ENCODE measurements around the gene PRSS58.

DNA sequence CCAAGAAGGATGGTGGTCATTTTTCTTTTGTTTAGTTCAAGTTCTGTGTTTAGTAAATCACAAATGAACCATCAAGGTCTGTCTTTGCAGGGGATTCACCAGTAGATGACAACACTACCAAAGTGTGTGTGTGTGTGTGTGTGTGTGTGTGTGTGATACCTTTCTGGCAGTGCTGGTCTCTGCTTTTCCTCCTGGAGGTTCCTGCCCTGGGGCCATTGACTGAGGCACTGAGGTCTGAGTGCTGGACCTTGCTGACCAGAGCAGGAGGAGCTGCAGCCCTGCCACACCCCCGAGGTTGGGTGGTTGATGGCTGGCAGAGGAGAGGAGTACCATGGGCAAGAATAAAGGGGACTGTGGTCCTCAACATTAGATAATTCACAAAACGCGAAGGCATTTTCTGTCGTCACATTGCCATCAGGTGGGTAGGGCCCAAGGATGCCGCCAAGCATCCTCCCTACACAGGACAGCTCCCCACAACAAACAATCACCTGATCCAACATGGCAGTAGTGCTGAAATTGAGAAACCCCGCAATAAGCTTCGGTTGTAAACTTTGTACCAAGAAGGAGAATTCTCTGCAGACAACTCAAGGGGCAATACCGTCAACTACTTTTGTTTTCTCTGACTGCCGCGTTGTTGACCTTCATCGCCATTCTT lies 49.5 kb upstream of the PRSS58 start:
- TF ChIP-seq, protein P1, sequence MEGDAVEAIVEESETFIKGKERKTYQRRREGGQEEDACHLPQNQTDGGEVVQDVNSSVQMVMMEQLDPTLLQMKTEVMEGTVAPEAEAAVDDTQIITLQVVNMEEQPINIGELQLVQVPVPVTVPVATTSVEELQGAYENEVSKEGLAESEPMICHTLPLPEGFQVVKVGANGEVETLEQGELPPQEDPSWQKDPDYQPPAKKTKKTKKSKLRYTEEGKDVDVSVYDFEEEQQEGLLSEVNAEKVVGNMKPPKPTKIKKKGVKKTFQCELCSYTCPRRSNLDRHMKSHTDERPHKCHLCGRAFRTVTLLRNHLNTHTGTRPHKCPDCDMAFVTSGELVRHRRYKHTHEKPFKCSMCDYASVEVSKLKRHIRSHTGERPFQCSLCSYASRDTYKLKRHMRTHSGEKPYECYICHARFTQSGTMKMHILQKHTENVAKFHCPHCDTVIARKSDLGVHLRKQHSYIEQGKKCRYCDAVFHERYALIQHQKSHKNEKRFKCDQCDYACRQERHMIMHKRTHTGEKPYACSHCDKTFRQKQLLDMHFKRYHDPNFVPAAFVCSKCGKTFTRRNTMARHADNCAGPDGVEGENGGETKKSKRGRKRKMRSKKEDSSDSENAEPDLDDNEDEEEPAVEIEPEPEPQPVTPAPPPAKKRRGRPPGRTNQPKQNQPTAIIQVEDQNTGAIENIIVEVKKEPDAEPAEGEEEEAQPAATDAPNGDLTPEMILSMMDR (IDR thresholded peaks at IDR 0.05) = no peak
- no peak for TF ChIP-seq POLR2A (IDR thresholded peaks at IDR 0.05)
